GM18867 (cell line): ENCODE results near the gene CYSRT1.

Experiments
- ATAC-seq: cut with Tn5 transposase; IDR thresholded peaks from one replicate; pipeline ENCODE4 v1.9.1; 2021; ENCODE audit warnings: mild to moderate bottlenecking, moderate library complexity; ENCODE audit not compliant: unreplicated experiment

Gene CYSRT1

DNA sequence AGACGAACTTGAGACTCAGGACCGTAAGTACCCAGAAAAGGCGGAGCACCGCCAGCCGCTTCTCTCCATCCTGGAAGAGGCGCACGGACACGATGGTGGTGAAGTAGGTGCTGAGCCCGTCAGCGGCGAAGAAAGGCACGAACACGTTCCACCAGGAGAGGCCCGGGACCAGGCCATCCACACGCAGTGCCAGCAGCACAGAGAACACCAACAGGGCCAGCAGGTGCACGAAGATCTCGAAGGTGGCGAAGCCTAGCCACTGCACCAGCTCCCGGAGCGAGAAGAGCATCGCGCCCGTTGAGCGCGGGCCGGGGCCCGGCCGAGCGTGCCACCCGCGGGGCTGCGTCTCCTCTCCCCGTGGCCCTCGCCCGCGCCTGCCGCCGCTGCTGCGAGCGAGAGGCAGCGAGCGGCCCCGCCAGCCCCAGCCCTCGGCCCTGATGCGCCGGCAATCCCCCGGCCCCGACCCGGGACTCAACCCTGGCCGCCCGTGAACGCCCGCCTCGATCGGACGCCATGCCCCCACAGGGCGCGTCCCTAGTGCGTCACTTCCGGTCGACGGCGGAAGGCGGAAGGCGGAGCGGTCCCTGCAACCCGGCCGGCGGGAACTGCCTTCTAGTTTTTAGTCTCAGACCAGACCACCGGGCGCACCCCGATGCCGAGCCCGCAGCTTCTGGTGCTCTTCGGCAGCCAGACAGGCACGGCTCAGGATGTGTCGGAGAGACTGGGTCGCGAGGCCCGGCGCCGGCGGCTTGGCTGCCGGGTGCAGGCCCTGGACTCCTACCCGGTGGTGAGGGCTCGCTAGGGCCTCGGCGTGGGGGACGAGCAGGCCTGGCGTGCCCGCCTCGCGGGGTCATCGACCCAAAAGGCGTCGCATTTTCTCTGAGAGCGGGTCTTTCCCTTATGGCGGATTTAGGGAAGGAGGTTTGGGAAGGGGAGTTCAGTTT, 19.6 kb upstream of the CYSRT1 start, which contains the start of the genes NDOR1 and TMEM203:
Gene NDOR1, plus strand, starts transcription at position 575 of the 944 bp plus-strand sequence. Its CDS starts 78 bp downstream, at position 653.
Gene TMEM203, minus strand, starts transcription at position 523 of the 944 bp plus-strand sequence. Its CDS starts 234 bp downstream, at position 289.
- peak; percentile 36 for ATAC-seq

DNA sequence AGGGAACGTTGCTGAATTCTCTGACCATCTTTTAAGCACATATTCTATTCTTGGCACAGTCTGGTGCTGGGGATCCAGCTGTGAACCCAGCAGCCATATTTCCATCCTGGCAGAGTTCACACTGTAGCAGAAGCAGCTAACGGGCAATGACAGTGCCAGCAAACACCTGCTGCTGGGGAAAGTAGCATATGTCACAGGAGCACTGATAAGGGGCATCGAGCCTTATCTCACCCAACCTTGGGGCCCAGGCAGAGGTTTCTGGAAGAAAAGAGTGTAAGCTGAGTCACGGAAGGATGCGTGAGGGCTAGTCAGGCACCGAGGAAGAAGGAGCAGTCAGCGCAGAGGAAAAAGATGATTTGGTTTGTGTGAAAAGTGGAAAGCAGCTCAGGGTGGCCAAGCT, 18.4 kb upstream of the CYSRT1 start:
- ATAC-seq, result no peak

DNA sequence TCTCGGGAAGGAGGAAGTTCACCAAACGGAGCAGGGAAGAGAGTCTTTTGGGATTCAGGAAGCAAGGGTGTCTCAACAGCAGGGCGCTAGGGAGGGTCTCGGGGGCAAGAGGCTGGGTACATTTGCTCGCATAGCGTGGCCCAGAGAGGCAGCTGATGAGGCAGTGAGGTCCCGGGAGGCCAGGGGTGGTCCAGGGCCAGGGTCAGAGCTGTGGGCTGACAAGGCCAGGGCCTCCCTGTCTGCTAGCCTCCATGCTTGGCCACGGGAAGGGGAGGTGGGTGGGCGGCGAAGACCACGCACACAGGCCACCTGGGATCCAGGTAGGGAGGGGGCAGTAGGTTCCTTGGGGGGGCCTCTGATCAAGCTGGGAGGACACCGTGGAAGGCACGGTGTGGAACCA, 13.4 kb upstream of the CYSRT1 start:
- ATAC-seq, result no peak

DNA sequence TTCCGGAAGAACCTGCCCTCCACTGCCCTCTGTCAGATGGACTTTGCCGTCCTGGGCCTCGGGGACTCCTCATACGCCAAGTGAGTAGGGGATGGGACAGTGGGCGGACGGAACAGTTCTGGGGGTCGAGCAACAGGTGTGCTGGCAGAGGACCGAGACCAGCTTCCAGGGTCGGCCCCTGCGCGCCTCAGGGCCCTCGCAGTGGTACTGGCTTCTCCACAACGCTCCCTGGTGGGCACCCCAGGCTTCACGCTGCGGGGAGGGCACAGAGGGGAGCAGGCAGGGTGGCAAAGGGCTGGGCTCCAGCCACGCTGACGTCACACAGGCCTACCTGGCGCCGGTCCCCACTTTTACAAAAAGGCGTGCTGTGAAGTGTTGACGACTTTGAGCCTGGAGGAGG, 12.5 kb upstream of the CYSRT1 start:
- no peak for ATAC-seq

DNA sequence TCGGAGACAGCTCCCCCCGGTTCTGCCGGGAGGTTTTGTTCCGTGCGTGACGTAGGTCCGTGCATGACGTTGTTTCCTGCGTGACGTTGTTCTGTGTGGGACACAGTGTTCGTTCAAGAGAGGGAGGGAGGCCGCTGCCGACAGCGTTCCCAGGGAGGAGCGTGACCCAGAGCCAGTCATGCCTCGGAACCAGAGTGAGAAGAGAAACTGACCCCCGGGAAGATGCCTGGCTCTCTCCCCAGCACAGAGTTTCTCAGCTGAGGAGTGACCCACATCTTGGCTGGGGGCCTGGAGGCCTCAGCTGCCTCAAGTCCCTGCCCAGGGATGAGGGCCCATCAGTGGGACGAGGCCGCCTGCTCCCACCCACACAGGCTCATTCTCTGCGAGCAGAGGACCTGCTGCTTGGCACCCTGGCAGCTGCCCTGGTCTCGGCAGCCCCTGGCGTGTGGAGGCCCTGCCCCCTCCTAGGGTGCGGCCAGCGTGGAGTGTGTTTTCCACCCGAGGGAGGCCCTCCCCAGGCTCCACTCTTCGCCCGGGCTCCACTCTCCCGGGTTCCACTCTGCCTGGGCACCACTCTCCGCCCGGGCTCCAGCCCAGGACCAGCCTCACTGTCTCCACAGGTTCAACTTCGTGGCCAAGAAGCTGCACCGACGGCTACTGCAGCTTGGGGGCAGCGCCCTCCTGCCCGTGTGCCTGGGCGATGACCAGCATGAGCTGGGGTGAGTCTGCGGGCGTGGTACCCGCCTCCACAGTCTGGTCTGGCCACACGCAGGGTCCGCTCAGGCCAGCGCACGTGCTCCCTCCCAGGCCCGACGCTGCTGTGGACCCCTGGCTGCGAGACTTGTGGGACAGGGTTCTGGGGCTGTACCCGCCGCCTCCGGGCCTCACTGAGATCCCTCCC, 11.6 kb upstream of the CYSRT1 start:
- no peak for ATAC-seq

DNA sequence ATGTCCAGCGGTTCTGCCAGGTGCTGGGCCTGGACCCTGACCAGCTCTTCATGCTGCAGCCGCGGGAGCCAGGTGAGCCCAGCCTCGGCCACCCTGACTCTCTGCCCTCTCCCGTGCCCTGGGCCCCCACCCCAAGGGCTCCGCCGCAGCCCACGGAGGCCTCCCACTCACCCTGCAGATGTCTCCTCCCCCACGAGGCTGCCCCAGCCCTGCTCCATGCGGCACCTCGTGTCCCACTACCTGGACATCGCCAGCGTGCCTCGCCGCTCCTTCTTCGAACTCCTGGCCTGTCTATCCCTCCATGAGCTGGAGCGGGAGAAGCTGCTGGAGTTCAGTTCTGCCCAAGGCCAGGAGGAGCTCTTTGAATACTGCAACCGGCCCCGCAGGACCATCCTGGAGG, 10.4 kb upstream of the CYSRT1 start:
- no peak for ATAC-seq

DNA sequence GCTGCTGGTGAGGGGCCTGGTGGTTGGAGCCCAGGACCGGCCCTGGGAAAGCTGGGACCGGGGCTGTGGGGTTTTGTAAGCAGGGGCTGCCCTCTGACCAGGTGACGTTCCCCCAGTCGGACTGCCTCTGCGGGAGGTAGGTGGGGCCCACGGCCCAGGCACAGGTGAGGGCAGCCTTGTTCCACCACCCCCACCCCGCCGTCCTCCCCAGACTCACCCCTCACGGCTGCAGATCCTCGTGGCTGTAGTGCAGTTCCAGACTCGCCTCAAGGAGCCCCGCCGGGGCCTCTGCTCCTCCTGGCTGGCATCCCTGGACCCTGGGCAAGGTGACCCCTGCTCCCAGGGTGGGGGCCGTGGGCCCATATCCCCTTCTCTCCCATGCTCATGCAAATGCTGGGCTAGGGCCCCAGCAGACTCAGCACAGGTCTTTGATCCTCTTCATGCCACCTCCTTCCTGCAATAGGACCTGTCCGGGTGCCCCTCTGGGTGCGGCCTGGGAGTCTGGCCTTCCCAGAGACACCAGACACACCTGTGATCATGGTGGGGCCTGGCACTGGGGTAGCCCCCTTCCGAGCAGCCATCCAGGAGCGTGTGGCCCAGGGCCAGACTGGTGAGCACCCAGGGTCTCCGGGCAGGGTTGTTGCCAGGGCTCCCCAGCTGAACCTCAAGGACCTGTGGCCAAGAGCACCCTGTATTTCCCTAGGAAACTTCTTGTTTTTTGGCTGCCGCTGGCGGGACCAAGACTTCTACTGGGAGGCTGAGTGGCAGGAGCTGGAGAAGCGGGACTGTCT, 9.6 kb upstream of the CYSRT1 start:
- ATAC-seq, result no peak

DNA sequence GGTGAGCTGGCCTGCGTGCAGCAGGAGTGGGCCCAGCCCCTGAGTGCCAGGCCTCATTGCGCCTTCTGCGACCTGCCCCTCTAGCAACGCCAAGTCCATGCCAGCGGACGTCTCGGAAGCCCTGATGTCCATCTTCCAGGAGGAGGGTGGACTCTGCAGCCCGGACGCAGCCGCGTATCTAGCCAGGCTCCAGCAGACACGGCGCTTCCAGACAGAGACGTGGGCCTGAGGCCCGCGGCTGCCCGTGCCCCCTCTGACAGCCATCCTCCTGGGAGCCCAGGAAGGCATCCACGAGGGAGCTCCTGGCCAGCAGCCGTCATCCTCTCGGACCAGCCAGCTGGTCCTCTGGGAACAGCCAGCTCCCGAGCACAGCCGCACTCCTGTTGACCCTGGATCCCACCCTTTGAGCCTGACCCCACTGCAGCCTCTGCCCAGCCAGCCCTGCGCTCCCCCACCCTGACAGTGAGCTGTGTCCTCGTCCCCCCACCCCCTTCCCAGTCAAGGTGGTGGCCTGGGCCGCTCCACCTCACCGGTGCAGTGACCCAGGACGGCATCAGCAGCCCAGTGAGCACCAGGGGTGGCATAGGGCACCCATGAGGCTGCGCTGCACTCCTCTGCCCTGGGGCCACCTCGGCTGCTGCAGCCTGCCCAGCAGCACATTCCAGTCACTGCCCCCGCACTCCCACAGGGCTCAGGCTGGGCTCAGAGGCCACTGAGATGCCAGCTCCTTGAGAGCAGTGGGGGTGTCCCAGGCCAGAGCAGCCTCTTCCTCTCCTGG, 8.6 kb upstream of the CYSRT1 start:
- no peak for ATAC-seq

DNA sequence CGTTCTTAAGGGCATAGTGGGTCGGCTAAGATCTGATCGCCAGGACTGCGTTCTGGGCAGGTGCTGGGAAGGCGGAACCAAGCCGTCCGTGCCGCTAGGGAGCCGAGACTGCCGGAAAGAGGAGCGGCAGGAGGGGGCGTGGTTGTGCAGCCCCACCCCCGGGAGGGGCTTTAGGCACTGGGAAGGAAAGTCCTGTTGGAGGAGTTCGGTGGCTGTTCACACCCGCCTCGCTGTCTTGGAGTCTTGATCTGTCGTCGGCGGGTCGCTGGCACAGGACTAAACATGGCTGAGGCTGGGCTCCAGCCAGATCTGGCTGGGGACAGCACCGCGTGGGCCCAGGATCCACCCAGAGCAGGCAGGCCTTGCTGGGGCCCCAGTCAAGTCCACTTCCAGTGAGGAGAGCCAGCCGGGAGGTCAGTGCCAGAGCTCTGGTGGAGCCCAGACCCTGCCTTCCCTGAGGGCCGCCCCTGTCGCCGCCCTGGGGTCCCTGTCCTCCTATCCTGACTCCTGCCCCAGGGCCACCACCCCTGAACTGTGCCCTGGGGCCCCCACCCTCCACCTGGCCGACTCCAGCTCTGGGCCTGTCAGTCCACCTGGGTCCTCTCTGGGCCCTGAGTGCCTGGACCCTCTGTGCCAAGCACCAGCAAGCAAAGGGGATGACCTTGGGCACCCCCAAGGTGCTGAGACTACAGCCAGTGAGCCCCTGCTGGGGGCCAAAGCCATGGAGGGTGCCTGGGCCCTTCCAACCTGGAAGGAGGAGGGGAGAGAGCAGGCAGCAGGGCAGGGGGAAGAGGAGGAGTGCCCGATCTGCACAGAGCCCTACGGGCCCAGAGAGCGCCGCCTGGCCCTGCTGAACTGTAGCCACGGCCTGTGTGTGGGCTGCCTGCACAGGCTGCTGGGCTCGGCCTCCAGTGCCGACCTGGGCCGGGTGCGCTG, 7.4 kb upstream of the CYSRT1 start:
- ATAC-seq, result no peak

DNA sequence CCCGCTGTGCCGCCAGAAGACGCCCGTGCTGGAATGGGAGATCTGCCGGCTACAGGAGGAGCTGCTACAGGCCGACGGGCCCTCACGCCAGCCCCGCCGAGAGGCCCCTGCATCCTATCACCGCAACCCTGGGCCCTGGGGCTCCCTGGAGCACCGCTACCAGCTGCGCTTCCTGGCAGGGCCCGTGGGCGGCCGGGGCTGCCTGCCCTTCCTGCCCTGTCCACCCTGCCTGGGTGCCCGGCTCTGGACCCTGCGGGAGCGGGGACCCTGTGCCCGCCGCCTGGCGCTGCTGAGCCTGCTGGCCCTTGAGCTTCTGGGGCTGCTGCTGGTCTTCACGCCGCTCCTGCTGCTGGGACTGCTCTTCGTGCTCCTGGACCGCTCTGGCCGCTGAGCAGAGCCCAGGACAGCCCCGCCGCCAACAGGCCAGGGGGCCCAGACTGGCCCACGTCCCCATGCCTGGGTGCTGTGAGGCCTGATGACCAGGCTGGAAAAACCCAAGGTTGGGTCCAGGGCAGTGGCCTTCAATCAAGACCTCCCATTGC, 6.7 kb upstream of the CYSRT1 start:
- ATAC-seq, result no peak

DNA sequence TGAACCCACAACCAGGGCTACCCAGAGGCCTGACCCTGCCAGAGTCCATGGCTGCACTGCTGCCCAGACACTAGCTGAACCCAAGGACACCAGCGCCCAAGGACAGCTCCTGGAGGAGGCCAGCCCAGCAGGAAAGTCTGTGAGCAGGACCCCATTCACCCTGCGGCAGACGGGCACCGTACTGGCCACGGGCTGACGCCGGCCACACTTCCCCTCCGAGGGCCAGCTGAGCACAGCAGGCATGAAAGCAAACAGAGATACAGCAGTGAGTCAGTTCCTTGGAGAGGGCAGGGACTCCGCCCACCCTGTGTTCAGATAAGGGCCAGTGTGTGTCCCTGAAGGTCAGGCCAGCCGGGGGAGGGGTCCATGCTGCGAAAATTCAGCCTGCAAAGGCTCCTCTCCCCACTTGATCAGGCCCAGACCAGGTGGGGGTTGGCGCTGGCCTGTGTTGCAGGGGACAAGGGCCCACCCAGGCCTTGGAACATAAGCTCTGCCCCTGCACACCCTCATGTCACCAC, 6.2 kb upstream of the CYSRT1 start:
- ATAC-seq, result no peak

DNA sequence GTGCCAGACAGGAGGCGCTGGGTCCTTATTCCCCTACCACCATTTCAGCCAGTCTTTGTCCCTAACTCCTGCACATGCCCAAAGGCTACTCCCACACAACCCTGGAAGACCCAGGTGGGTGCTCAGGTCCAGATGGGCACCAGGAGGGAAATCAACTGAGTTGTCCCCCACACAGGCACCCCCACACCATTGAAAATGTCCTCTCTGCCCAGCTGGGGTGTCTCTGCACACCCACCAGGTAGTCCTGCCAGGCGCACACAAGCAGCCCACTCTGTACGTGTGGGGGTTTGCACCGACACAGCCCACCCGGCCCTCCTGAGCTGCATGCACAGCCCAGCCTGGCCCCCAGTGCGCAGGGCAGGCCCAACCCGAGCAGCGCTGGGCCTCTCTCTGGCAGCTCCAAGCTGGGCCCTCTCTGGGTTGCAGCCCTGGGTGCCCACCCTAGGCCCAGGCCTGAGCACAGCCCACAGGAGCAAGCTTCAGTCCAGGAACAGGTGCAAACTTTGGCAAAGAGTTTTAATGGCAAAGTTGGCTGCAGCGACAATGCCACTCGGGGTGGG, 5.1 kb upstream of the CYSRT1 start:
- no peak for ATAC-seq

DNA sequence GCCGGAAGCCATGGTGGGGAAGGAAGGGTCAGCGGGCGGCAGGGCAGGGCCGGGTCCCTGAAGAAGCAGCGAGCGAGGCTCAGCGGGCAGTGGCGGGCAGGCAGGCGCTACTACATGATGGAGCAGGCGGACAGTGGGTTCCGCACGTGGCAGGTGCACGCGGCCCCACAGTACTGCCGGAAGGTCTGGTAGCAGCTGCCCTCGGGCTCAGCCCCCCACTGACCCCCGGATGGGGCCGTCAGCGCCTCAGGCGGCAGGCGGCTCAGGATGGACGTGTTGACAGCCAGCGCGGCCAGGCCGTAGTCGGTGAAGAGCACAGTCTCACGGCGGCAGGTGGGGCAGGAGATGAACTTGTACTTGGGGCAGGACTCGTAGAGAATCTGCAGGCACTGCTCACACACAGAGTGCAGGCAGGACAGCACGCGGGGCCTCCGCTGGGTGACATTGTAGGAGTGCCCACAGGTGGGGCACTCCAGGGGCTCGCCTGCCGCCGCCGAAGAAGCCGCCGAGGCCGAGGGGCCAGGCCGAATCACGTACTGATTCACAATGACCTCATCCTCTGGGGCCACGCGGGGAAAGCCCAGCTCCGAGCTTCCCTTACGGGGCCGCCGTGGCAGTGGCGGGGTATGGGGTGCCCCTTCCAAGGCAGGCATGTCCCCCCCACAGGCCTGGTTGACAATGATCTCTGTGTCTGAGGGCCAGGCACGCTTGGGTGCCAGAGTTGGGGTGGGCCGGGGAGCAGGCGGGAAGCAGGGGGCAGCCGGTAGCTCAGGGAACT, 4.5 kb upstream of the CYSRT1 start:
- ATAC-seq, result no peak

DNA sequence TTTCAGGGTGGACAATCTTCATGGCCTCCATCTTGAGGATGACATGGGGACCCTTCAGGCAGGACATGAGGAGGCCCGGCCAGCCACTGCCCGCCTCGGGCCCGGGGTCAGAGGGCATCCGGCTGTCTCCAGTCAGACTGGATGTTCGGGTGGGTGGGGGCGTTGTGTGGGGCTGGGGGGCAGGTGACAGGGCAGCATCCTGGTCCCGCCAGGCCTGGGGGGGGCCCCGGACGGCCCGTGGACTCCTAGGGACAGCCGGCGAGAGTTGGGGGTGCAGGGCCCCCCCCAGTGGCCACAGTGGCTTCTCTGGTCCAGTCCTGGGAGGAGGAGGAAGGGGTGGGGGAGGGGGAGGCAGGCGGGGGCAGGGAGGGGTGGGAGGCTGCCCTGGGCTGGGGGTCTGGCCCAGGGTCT, 3.9 kb upstream of the CYSRT1 start:
- ATAC-seq, result no peak

DNA sequence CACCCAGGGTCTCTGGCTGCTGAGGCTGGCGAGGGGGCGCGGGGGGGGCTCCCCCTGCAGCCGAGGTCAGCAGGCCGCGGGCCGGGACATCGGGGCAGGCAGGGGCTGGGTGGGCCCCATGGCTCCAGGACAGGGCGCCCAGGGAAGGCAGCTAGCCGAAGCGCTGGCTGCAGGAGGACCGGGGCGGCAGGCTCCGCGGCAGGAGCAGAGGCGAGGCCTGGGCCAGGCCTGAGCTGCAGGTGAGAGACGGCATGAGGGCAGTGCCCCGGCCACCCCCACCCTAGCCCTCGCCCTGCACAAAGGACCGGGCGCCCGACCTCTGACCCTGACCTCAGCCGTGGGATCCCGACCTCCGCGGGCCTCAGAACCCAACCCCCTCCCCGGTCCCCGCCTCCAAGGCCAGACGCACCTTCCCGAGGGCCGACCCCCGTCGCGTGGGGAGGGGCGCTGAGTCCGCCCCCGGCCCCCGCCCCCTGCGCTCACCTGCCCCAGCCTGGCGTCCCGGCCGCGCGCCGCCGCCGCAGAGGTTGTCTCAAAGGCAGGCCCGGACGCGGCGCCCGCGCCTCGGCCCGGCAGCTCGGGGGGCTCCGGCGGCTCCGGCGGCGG, 3.4 kb upstream of the CYSRT1 start:
- ATAC-seq, result no peak

DNA sequence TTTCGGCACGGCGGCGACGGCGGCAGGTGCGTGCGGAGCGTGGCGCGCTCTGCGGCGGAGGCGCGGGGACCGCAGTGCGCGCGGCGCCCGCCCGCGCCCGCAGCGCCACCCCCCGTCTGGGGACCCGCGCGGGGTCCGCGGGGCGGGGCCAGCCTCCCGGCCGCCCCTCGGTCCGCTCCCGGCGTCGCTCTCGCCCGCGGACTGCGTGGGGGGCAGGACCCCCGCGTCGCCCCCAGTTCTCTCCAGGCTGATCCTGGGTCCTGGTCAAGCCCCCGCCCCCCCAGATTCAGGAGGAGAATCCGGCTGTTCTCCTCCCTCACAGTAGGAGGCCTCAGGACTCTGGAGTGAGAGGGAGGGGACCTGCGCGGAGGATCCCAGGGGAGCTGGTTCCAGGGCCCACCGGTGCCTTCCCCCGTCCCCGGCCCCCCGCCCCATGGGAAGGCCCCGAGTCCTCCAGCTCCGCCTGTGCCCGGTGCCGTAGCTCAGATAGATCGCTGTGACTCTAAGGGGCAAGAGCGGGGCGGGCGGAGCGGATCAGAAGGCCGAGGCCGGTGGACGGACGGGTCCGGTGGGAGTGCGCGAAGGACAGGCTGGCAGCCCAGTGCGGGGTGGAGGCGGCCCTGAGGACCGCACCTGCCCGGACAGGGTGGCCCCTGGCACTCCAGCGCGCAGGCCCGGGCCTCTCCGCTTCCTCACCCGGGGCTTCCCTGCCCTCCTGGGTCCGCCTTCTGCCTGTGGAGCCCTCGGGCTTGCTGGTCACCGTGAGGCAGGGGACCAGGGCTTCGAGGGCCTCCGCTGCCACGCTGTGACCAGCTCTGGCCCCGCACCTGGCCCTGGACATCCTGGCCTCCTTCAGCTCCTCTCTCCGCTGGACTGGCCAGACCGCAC, 2.5 kb upstream of the CYSRT1 start, which contains the start of gene RNF208:
Gene RNF208, minus strand, starts transcription at position 51 of the 888 bp plus-strand sequence. CDS start 1,028 bp downstream, outside the sequence.
- ATAC-seq, result no peak
